Stimulated activated CD4-positive, alpha-beta T cell treated with anti-CD3 and anti-CD28 coated beads, Interleukin-12 subunit alpha, Interleukin-12 subunit beta, amount 100 ng/mL, for 48 hours (primary cell): ENCODE results near the gene ZNF429.
"Not testable (repeated sequence)": the region's sequence is repeated elsewhere in the genome, so short reads cannot be mapped to it uniquely, and the experiment has no call there.

Source experiments
- DNase-seq, 3 donors: peaks; one replicate each; pipeline ENCODE4 v3.0.0-alpha.2; 2020; ENCODE audit warnings: low read depth in 2 of 3, low spot score in 1 of 3

ZNF429 gene

DNA sequence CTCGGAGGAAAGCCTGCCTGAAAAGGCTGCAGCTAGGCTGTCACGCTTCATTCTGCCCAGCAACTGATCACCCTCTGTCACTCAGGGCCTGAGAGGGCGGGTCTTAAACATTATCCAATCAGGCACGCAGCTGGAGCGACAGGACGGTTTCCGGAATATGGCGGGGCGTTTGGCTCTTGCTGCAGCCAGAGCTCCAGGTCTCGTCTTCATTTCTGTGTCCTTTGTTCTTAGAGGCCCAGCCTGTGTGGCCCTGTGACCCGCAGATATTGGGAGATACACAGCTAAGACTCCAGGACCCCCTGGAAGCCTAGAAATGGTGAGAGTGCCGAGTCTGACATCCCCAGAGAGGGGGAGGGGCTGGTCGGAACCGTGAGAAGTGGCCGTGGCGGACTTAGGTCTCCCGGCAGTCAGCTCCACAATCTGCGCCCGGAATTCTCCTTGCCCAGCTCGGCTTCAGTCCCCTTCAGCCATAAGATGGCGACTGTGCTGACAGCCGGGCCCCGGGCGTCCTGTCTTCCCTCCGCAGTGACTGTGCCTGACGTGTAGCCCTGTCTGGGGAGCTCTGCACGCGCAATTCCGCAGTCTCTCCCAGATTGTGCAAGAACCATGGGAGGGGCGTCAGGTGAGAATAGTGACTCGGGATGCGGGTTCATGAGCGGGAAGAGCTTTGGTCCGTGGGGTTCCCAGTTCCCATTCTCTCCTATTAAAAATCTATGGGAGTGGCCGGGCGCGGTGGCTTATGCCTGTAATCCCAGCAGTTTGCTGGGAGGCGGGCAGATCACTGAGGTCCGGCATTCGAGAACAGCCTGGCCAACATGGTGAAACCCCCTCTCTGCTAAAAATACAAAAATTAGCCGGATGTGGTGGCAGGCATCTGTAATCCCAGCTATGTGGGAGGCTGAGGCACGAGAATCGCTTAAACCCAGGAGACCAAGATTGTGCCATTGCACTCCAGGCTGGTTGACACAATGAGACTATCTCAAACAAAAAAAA lies at the start of gene ZNF429:
Gene ZNF429, plus strand, starts transcription at position 144 of the 993 bp plus-strand sequence. Its CDS starts 170 bp downstream, at position 314.
- DNase-seq, result peak; percentile 79 to 85 (median 82)

DNA sequence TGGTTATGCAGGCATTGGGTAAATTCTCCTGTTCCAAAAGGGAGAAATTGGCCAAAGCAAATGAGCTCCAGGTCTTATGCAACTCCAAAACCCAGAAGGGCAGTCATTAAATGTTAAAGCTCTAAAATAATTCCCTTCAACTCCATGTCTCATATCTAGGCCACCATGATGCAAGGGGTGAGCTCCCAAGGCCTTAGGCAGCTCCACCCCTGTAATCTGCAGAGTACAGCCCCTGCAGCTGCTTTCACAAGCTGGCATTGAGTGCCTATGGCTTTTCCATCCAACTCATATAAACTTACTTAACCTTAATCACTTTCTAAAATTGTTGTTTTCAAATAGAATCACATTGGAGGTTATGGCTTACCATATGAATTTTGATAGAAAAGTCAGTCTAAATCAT lies 44.7 kb upstream of the ZNF429 start:
- no peak for DNase-seq

DNA sequence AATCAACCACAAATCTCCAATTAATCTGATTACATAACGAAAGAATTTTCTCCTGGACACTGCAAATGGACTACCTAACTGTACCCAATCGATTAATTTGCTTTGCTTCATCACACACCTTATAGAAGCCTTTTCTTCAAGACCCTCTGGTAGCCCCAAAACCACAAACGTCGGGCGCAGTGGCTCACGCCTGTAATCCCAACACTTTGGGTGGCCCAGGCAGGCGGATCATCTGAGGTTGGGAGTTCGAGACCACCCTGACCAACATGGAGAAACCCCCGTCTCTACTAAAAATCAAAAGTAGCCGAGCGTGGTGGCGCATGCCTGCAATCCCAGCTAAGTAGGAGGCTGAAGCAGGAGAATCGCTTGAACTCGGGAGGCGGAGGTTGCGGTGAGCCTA lies 42.9 kb upstream of the ZNF429 start:
- DNase-seq, result no peak

GRCh38 chr19:21463449-21464105 lies 41.8 kb upstream of the ZNF429 start:
- peak in 2 of 3 donors; percentile 16 to 41 for DNase-seq

DNA sequence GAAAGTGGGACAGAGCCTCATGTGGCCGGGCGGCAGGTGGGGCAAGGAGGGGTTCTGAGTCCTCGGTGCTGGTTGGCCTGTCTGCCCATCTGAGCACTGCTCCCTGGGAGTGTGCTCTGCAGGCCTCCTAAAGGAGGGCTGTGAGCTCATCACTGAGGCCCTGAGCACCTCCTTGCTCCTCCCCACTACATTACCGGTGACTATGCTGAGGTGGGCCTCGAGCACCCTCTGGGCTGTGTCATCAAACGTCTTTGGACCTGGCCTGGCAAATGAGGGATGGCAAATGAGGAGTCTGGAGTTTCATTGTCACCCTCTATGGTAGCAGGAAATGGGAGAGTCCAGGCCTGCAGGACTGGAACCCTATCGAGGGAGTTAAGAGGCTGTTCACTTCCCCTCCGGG lies 38.8 kb upstream of the ZNF429 start:
- no peak for DNase-seq

- no peak for DNase-seq
These were observed 36.6 kb upstream of the ZNF429 start for GRCh38 chr19:21468791-21469190.

DNA sequence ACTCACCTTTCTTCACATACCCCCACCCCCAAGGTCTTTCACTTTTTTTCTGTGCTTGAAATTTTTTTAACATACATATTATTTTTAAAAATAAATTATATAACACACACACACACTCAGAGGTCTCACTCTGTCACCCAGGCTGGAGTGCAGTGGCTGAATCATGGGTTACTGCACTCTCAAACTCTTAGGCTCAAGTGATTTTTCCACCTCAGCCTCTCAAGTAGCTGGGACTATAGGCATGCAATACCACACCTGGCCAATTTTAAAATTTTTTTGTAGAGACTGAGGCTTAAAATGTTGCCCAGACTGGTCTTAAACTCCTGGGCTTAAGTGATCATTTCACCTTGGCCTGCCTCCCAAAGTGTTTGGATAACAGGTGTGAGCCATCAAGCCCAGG lies 32.9 kb upstream of the ZNF429 start:
- no peak for DNase-seq

GRCh38 chr19:21474671-21475181 lies 30.7 kb upstream of the ZNF429 start:
- DNase-seq, result peak; percentile 65 to 86 (median 71)

DNA sequence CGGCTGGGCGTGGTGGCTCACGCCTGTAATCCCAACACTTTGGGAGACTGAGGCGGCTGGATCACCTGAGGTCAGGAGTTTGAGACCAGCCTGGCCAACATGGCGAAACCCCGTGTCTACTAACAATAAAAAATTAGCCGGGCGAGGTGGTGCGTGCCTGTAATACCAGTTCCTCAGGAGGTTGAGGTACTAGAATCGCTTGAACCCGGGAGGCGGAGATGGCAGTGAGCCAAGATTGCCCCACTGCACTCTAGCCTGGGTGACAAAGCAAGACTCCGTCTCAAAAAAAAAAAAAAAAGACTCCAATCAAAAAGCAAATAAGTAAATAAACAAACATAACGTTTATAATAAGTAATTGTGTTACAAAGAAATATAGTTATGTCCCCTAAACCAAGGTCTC lies 23.0 kb upstream of the ZNF429 start:
- DNase-seq, result not testable (repeated sequence)

DNA sequence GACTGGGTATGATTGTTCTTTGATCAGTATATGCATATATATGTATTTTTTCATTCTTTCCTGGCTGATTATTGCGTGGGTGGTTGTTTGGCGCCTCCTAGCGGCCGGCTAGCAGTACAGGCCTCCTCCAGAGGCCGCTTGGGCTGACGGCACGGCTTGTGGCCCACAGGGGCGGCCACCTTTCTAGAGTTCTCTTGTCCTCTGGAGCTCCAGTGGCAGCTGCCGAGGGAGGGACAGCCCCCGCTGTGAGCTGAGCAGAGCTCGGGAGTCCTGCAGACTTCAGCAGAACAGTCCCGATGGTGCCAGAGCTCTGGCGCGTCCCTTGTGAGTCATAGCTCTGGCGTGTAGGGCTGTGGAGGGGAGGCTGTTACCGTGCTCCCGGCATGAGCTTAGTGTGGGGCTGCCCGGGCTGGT lies 22.5 kb upstream of the ZNF429 start:
- DNase-seq, result peak; percentile 39 to 58 (median 45)

DNA sequence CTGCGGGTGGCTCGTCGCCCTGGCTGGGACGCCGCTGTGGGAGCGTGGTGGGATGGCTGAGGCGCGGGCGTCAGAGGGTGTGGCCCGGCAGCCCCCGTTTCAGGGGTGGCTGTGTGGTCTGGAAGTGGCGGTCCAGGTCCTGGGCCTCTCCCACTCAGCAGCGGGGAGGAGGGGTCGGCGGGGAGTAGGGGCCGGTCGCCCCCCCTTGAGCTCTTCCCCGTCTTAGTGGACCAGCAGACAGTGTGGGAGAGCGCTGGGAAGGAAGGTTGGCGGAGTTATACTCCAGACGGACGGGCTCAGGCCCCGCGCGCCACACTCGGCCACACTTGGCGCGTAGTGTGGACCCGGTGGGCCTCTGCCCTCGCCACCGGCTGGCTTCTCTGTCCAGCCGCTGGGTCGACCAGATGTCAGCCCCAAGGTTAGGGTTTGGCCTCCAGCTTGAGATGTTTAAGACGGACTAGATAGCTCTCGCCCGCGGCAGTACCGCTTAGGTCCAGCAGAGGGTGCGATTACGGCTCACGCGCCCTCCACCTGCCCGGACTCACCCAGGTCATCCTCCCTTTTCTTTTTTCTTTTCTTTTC lies 21.7 kb upstream of the ZNF429 start:
- peak; percentile 30 to 59 (median 42) for DNase-seq

DNA sequence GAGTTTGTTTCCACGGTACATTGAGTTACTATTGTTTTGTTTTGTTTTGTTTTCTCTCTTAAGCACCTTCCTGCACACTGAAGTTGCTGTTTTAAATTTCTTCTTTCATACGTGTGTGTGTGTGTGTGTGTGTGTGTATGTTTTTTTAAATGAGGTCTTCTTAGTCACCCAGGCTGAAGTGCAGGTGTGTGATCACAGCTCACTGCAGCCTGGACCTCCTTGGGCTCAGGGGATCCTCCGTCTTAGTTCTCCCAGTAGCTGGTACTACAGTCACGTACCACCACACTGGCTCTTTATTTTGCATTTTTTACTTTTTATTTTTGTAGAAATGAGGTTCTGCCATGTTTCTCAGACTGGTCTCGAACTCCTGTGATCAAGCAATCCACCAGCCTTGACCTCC lies 20.8 kb upstream of the ZNF429 start:
- DNase-seq, result no peak

- no peak for DNase-seq
These were observed 19.5 kb upstream of the ZNF429 start for GRCh38 chr19:21485926-21486325.

- DNase-seq, result no peak
These were observed 17.4 kb upstream of the ZNF429 start for GRCh38 chr19:21487969-21488368.

DNA sequence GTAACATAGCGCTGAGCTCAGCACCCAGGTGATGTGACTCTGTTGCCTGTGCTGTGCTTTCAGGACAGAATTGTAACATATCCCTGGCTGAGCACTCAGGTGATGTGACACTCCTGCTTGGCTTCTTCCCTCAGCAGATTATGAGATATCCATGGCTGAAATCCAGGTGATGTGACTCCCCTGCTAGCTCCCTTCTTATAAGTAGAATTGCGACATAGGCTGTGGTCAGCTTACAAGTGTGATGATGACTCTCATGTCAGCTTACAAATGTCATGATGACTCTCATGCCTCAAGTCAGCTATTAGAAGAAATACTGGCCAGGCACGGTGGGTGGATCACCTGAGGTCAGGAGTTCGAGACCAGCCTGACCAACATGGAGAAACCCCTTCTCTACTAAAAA lies 14.3 kb upstream of the ZNF429 start:
- DNase-seq, result no peak

- no peak for DNase-seq
These were observed 12.2 kb upstream of the ZNF429 start for GRCh38 chr19:21492947-21493906.

- DNase-seq, result no peak
These were observed 8.5 kb upstream of the ZNF429 start for GRCh38 chr19:21496876-21497275.

DNA sequence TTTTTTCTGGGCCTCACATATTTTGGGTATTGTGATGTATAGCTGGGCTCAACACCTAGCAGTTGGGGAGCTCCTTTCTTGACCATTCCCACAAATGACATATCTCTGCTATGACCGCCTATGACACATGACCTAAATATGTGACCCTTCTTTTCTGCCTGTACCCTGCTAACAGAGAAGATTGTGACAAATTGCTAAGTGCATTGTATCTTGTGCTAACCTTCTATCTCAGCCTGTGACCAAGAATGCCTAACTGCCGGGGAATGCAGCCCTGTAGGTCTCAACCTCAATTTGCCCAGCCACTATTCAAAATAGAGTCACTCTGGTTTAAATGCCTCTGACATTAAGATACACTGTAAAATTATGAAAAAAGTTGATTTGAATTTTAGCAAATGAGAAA lies 6.8 kb upstream of the ZNF429 start:
- no peak for DNase-seq

DNA sequence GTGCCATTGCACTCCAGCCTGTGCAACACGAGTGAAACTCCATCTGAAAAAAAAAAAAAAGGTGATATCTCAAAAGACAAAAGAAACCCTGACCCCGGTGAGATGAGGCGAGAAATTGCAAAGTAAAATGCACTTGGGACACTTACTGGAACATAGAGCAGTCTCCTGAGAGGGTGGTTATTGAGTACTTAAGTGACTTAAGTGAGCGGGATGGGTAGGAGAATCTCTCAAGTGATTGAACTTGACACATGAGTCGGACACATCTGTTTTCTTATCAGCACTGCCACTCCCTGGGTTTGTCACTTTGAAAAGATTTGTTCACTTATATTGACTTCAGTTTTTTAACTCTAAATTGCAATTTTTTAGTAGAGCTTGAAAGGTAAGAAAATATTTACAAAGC lies 2.8 kb downstream of the ZNF429 start:
- no peak for DNase-seq

GRCh38 chr19:21511058-21511457 lies 5.7 kb downstream of the ZNF429 start:
- DNase-seq, result not testable (repeated sequence)
